ENCODE results near the gene DNAJC10. TPM values are rescaled to one million over a fixed set of nuclear protein-coding genes. Genes with fewer than 3 reads are reported as not detected.
"Not testable (repeated sequence)": the region's sequence is repeated elsewhere in the genome, so short reads cannot be mapped to it uniquely, and the experiment has no call there.

The DNAJC10 gene
- total RNA-seq, 2 experiments from 2014 or later: 34.0 to 34.1 TPM

GRCh38 chr2:182682210-182682609 is 33.8 kb upstream of the DNAJC10 start:
- no peaks in the 10 kb centered on the region for H3K36me3 Mint-ChIP-seq (ENCODE audit: low read depth)
- no peak for DNase-seq
- ChIA-PET CTCF (no interaction called here), POLR2A (no interaction called here)
- no peaks in the 10 kb centered on the region for H3K9me3 Mint-ChIP-seq
- Histone ChIP-seq H3K27ac (ENCODE audit: low read depth in 1 of 2, low read length in 2 of 2) (no peak overlapping the region), H3K9me3 (ENCODE audit: control insufficient read depth in 1 of 2, insufficient read depth in 1 of 2, low read length in 2 of 2) (no peaks in the 10 kb centered on the region), H3K4me3 (ENCODE audit: low read length) (no peak overlapping the region), H3K4me1 (ENCODE audit: insufficient read depth, low read length) (no peaks in the 10 kb centered on the region), H3K36me3 (ENCODE audit: insufficient read depth, low read length) (no peaks in the 10 kb centered on the region), H3K27me3 (ENCODE audit: control insufficient read depth in 1 of 2, insufficient read depth in 2 of 2, low read length in 2 of 2) (peaks cover 5 to 6% of the 10 kb centered on the region in 2 experiments)
- H3K4me3 Mint-ChIP-seq: no peak overlapping the region
- H3K4me1 Mint-ChIP-seq (ENCODE audit: low read depth): no peaks in the 10 kb centered on the region
- no peak overlapping the region for H3K27ac Mint-ChIP-seq
- intact Hi-C loops (cut with DNase I, micrococcal nuclease): no loop called here
- H3K27me3 Mint-ChIP-seq: peaks cover 24% of the 10 kb centered on the region
- ATAC-seq (ENCODE audit: poor library complexity): no peak
- no peak for TF ChIP-seq CTCF (IDR thresholded peaks at IDR 0.05)

- Histone ChIP-seq H3K4me1 (ENCODE audit: insufficient read depth, low read length) (no peaks in the 10 kb centered on the region), H3K27me3 (ENCODE audit: control insufficient read depth in 1 of 2, insufficient read depth in 2 of 2, low read length in 2 of 2) (peaks cover 2 to 5% of the 10 kb centered on the region in 2 experiments), H3K36me3 (ENCODE audit: insufficient read depth, low read length) (no peaks in the 10 kb centered on the region), H3K9me3 (ENCODE audit: control insufficient read depth in 1 of 2, insufficient read depth in 1 of 2, low read length in 2 of 2) (no peaks in the 10 kb centered on the region), H3K27ac (ENCODE audit: low read depth in 1 of 2, low read length in 2 of 2) (no peak overlapping the region), H3K4me3 (ENCODE audit: low read length) (no peak overlapping the region)
- H3K9me3 Mint-ChIP-seq: peaks cover 2% of the 10 kb centered on the region
- H3K36me3 Mint-ChIP-seq (ENCODE audit: low read depth): no peaks in the 10 kb centered on the region
- no peak for TF ChIP-seq CTCF (IDR thresholded peaks at IDR 0.05)
- no peak for DNase-seq
- ATAC-seq (ENCODE audit: poor library complexity): no peak
- no peak overlapping the region for H3K4me3 Mint-ChIP-seq
- intact Hi-C loops (cut with DNase I, micrococcal nuclease): no loop called here
- no peaks in the 10 kb centered on the region for H3K4me1 Mint-ChIP-seq (ENCODE audit: low read depth)
- no peak overlapping the region for H3K27ac Mint-ChIP-seq
- ChIA-PET CTCF (no interaction called here), POLR2A (no interaction called here)
- H3K27me3 Mint-ChIP-seq: peaks cover 27% of the 10 kb centered on the region
These were observed 30.5 kb upstream of the DNAJC10 start for GRCh38 chr2:182685559-182685958.

- H3K27ac Mint-ChIP-seq; DNase-seq; H3K4me1 Mint-ChIP-seq (ENCODE audit: low read depth); POLR2A ChIA-PET; H3K36me3 Mint-ChIP-seq (ENCODE audit: low read depth); H3K4me3 ChIP-seq (ENCODE audit: low read length); H3K27me3 ChIP-seq (ENCODE audit: control insufficient read depth in 1 of 2, insufficient read depth in 2 of 2, low read length in 2 of 2); H3K4me3 Mint-ChIP-seq; H3K4me1 ChIP-seq (ENCODE audit: insufficient read depth, low read length); CTCF ChIA-PET; H3K9me3 Mint-ChIP-seq; ATAC-seq (ENCODE audit: poor library complexity); H3K9me3 ChIP-seq (ENCODE audit: control insufficient read depth in 1 of 2, insufficient read depth in 1 of 2, low read length in 2 of 2); H3K36me3 ChIP-seq (ENCODE audit: insufficient read depth, low read length); intact Hi-C loops (cut with DNase I, micrococcal nuclease); H3K27ac ChIP-seq (ENCODE audit: low read depth in 1 of 2, low read length in 2 of 2): not testable (repeated sequence)
- H3K27me3 Mint-ChIP-seq: peaks cover 35% of the 10 kb centered on the region
These were observed 29.3 kb upstream of the DNAJC10 start for GRCh38 chr2:182686763-182687162.

GRCh38 chr2:182694189-182694588 is 21.9 kb upstream of the DNAJC10 start:
- Mint-ChIP-seq H3K4me3 (no peak overlapping the region), H3K27me3 (peaks cover 20% of the 10 kb centered on the region), H3K27ac (no peak overlapping the region), H3K9me3 (no peaks in the 10 kb centered on the region), H3K36me3 (ENCODE audit: low read depth) (no peaks in the 10 kb centered on the region), H3K4me1 (ENCODE audit: low read depth) (no peaks in the 10 kb centered on the region)
- H3K4me1 ChIP-seq (ENCODE audit: insufficient read depth, low read length): no peaks in the 10 kb centered on the region
- ChIA-PET CTCF (no interaction called here), POLR2A (no interaction called here)
- intact Hi-C loops (cut with DNase I, micrococcal nuclease): no loop called here
- H3K9me3 ChIP-seq (ENCODE audit: control insufficient read depth in 1 of 2, insufficient read depth in 1 of 2, low read length in 2 of 2): no peaks in the 10 kb centered on the region
- peaks cover 0 to 2% of the 10 kb centered on the region in 2 experiments for H3K27me3 ChIP-seq (ENCODE audit: control insufficient read depth in 1 of 2, insufficient read depth in 2 of 2, low read length in 2 of 2)
- no peak overlapping the region for H3K4me3 ChIP-seq (ENCODE audit: low read length)
- H3K36me3 ChIP-seq (ENCODE audit: insufficient read depth, low read length): no peaks in the 10 kb centered on the region
- ATAC-seq (ENCODE audit: poor library complexity) (no peak), DNase-seq (no peak)
- no peak overlapping the region for H3K27ac ChIP-seq (ENCODE audit: low read depth in 1 of 2, low read length in 2 of 2)
- no peak for TF ChIP-seq CTCF (IDR thresholded peaks at IDR 0.05)

All from CD4-positive, alpha-beta T cell (primary cell).